A673 (cell line): ENCODE data around the gene ABLIM3. TPM values are rescaled to one million over a fixed set of nuclear protein-coding genes. Genes with fewer than 3 reads are reported as not detected.

Experiments
- BruUV-seq: library from RNA; stranded (reverse); fragments of 400-500 nt; replicated peaks from 2 replicates; lab custom pipeline; 2021; lab: Mats Ljungman, UMichigan
- CTCF ChIA-PET: fragments of 300-600 bp; sonication (Branson Sonifier 250); formaldehyde crosslinking; loops from one replicate; lab custom pipeline; 2022; ENCODE audit warnings: antibody characterized with exemption; lab: Charles Lee
- POLR2A ChIA-PET: fragments of 300-600 bp; sonication (Branson Sonifier 250); formaldehyde crosslinking; loops from one replicate; lab custom pipeline; 2022; ENCODE audit warnings: antibody characterized with exemption; ENCODE audit not compliant: low non-redundant PET; lab: Charles Lee
- DNase-seq: peaks from one replicate; pipeline ENCODE4 v3.0.0-alpha.2; 2015; ENCODE audit warnings: low spot score
- H3K27ac ChIP-seq: fragments of 200-600 bp; sonication (generic); 2 replicates; pipeline ENCODE4 v1.5.1; 2016; ENCODE audit warnings: mixed run types, low read depth, mild to moderate bottlenecking, mixed read lengths, antibody characterized with exemption, low read length; ENCODE audit not compliant: poor library complexity, severe bottlenecking
- H3K27me3 ChIP-seq: fragments of 200-600 bp; sonication (generic); replicated peaks from 2 replicates; pipeline ENCODE4 v1.6.1; 2017; ENCODE audit warnings: mixed run types, low read depth, mild to moderate bottlenecking, mixed read lengths, antibody characterized with exemption, low read length; ENCODE audit not compliant: insufficient read depth, poor library complexity
- H3K36me3 ChIP-seq: fragments of 200-600 bp; sonication (generic); 2 replicates; pipeline ENCODE4 v1.6.1; 2016; ENCODE audit warnings: mixed run types, mild to moderate bottlenecking, mixed read lengths, antibody characterized with exemption, low read length; ENCODE audit not compliant: insufficient read depth, poor library complexity, severe bottlenecking
- H3K4me1 ChIP-seq: fragments of 200-600 bp; sonication (generic); 2 replicates; pipeline ENCODE4 v1.6.1; 2017; ENCODE audit warnings: mixed run types, mild to moderate bottlenecking, mixed read lengths, antibody characterized with exemption, low read length; ENCODE audit not compliant: insufficient read depth, poor library complexity, severe bottlenecking
- H3K4me3 ChIP-seq: fragments of 200-600 bp; sonication (generic); 2 replicates; pipeline ENCODE4 v1.5.1; 2016; ENCODE audit warnings: low read depth, mixed run types, mild to moderate bottlenecking, mixed read lengths, low read length; ENCODE audit not compliant: poor library complexity, severe bottlenecking
- H3K9me3 ChIP-seq: fragments of 200-600 bp; sonication (generic); 2 replicates; pipeline ENCODE4 v1.6.1; 2016; ENCODE audit warnings: mixed run types, low read depth, mild to moderate bottlenecking, mixed read lengths, antibody characterized with exemption, low read length; ENCODE audit not compliant: poor library complexity, severe bottlenecking
- EZH2 ChIP-seq: fragments of 200-600 bp; sonication (generic); IDR thresholded peaks from 2 replicates; pipeline ENCODE4 v1.6.1; 2017; ENCODE audit warnings: borderline replicate concordance, low read depth, mild to moderate bottlenecking, mixed read lengths, antibody characterized with exemption, low read length; ENCODE audit not compliant: poor library complexity, severe bottlenecking
- intact Hi-C: fragments of 100-400 bp; cut with micrococcal nuclease; formaldehyde crosslinking; loops from one replicate; pipeline ENCODE4 v1.10.0; 2022; ENCODE audit not compliant: unreplicated experiment
- total RNA-seq: library from RNA; stranded (reverse); gene quantifications from 2 replicates; pipeline ENCODE4 v1.2.3, GENCODE V29; 2021
- TF ChIP-seq, protein P1 (sequence below): fragments of 300-800, 200-600 bp; sonication (generic); conservative IDR thresholded peaks from 2 replicates; pipeline ENCODE4 v1.5.1; 2017; ENCODE audit warnings: low read depth, mild to moderate bottlenecking, antibody characterized with exemption, low read length, moderate library complexity, mixed read lengths

Gene ABLIM3
- total RNA-seq, 1 experiment from 2014 or later, result not detected

DNA sequence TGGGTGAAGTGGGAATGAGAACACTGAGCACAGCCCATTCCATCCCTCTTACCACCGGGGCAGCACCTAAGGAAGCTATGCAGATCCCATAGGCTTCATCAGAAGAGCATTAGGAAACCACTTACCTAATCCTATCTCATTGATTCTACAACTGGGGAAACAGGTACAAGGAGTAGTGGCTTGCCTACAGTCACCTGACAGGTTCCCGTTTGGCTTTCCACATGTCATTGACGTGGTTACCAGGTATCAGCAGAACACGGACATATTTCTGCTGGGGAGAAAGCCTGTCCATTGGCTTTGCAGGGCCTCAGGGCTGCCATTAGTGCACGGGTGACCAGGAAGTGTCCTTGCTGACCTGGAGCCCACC is 141.7 kb downstream of the ABLIM3 start:
- POLR2A ChIA-PET, result no interaction called here
- CTCF ChIA-PET, result no interaction called here

GRCh38 chr5:149283626-149284480 is 142.6 kb downstream of the ABLIM3 start:
- peaks cover 17% of the 10 kb centered on the region for H3K4me1 ChIP-seq
- ChIA-PET CTCF (no interaction called here), POLR2A (no interaction called here)
- H3K27me3 ChIP-seq, result no peaks in the 10 kb centered on the region
- no peak for DNase-seq
- no peaks in the 10 kb centered on the region for H3K9me3 ChIP-seq
- H3K36me3 ChIP-seq, result no peaks in the 10 kb centered on the region
- no peak overlapping the region for H3K4me3 ChIP-seq
- peak overlapping the region; percentile 53 for H3K27ac ChIP-seq
- TF ChIP-seq, protein P1, sequence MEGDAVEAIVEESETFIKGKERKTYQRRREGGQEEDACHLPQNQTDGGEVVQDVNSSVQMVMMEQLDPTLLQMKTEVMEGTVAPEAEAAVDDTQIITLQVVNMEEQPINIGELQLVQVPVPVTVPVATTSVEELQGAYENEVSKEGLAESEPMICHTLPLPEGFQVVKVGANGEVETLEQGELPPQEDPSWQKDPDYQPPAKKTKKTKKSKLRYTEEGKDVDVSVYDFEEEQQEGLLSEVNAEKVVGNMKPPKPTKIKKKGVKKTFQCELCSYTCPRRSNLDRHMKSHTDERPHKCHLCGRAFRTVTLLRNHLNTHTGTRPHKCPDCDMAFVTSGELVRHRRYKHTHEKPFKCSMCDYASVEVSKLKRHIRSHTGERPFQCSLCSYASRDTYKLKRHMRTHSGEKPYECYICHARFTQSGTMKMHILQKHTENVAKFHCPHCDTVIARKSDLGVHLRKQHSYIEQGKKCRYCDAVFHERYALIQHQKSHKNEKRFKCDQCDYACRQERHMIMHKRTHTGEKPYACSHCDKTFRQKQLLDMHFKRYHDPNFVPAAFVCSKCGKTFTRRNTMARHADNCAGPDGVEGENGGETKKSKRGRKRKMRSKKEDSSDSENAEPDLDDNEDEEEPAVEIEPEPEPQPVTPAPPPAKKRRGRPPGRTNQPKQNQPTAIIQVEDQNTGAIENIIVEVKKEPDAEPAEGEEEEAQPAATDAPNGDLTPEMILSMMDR, result no peak
- no peak for TF ChIP-seq EZH2
- intact Hi-C loops, result no loop called here
- BruUV-seq, result no TSS peak

More for the DNA sequence above, 141.7 kb downstream of the ABLIM3 start:
- Histone ChIP-seq H3K36me3 (no peaks in the 10 kb centered on the region), H3K4me1 (peaks cover 17% of the 10 kb centered on the region), H3K27me3 (no peaks in the 10 kb centered on the region), H3K27ac (no peak overlapping the region), H3K4me3 (no peak overlapping the region), H3K9me3 (no peaks in the 10 kb centered on the region)
- DNase-seq, result no peak
- intact Hi-C loops, result no loop called here
- no TSS peak for BruUV-seq
- TF ChIP-seq, protein P1, result no peak
- TF ChIP-seq EZH2, result no peak

DNA sequence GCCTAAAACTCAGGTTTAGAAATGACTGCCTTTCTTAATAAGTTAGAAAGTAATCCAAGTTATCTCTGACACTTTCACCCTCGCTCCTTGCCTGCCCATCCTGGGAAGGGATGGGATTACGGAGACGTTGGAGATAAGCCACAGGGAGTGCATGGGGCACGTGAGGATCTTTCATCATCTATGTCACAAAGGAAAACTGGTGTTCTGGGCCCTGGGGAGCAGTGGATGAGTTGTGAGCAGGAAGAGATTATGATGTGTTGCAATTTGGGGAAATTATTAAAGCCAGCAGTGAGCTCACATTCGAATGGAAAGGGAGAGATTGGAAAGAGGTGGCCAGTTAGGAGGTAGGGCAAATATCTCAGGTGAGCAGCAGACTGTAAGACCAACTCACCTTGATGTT is 143.2 kb downstream of the ABLIM3 start:
- no peaks in the 10 kb centered on the region for H3K27me3 ChIP-seq
- peak; percentile 83 for DNase-seq

More for the DNA sequence above, 143.2 kb downstream of the ABLIM3 start:
- TF ChIP-seq EZH2, result no peak
- TF ChIP-seq, protein P1, result no peak
- no peaks in the 10 kb centered on the region for H3K9me3 ChIP-seq
- H3K4me1 ChIP-seq, result peaks cover 17% of the 10 kb centered on the region
- BruUV-seq, result no TSS peak
- peak overlapping the region; percentile 53 for H3K27ac ChIP-seq
- POLR2A ChIA-PET, result no interaction called here
- H3K4me3 ChIP-seq, result no peak overlapping the region
- CTCF ChIA-PET, result no interaction called here
- H3K36me3 ChIP-seq, result no peaks in the 10 kb centered on the region
- intact Hi-C loops, result no loop called here
